NCI-H748 (cell line): ENCODE data around the gene NELFB.
A peak's percentile ranks its signal among the peaks of the same experiment; 100 is the strongest.

Experiments
- DNase-seq: peaks from one replicate; lab custom pipeline; 2025; ENCODE audit not compliant: unreplicated experiment; lab: John Stamatoyannopoulos, UW

NELFB gene

GRCh38 chr9:137280474-137281344, 25.6 kb downstream of the NELFB start:
- DNase-seq, result no peak

GRCh38 chr9:137281345-137282116, 26.4 kb downstream of the NELFB start:
- no peak for DNase-seq

GRCh38 chr9:137286975-137287383, 31.9 kb downstream of the NELFB start:
- peak; percentile 81 for DNase-seq

DNA sequence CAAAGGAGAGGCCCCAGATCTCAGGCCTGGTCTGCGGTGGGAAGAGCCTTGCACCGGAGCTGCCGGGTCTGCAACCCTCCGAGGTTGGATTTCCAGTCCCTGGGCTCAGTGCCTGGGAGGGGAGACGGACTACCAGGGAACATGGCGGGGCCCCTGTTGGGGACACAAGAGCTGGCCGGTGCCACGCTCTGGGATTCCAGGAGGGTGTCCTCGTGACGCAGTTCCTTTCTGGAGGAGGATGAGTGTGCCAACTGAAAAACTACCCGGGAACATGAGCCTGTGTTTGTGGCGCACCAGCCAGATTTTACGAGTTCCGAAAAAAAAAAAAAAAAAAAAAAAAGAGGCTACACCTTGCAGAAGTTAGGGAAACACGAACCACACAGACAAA, 38.0 kb downstream of the NELFB start:
- no peak for DNase-seq

GRCh38 chr9:137293482-137294090, 38.5 kb downstream of the NELFB start:
- DNase-seq, result no peak

DNA sequence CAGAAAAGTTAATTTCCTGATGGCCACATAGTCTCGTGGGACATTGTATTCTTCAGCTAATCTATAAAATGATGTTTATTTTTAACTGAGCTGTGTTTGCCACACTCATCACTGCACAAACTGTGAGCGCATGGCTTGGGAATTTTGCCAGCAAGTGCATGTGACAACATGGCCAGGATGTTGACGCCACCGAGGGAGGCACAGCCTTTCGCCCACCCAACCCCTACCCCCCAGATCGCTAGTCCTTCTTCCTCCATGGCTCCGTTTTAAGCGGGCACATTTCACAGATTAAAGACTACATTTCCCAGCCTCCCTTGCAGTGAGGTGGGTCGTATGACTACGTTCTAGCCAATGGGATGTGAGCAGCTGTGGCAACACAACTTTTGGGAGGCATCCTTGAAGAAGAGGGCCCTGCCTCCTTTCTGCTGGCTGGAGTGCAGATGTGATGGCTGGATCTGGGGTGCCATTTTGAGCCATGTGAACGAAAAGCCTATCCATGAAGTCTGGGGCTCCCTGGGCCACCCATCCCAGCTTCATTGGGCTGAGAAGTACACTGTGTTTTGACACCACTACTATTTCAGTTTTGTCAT, 39.1 kb downstream of the NELFB start:
- DNase-seq, result peak; percentile 82

- peak; percentile 75 for DNase-seq
Observed at GRCh38 chr9:137294681-137295237, 39.6 kb downstream of the NELFB start.

DNA sequence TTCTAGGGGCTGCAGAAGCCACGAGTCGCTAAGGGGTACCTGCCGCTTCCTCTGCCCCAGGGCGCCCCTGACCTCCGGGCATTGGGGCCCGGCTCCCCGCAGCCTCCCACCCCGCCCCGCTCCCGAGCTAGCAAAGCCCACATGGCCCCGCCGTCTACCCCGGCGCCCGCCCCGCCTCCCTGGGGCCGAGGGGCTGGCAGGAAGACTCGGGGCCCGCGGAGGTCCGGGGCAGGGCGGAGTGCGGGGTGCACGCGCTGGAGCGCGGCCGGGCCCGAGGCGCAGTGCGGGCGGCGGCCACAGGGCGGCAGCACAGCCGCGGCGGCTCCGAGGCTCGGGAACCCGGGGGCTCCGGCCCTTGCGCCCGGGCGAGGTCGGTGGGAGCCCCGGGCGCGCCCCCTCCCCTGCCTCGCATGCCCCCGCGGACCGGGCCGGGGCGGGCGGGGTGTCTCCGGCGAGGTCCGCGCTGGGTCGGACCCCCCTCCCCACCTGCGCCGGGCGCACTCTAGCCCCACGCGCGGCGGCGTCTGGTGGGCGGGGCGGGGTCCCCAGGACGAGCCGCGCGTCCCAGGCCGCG, 40.2 kb downstream of the NELFB start:
- DNase-seq, result peak; percentile 53

- DNase-seq, result peak; percentile 52
Observed at GRCh38 chr9:137295849-137296669, 40.9 kb downstream of the NELFB start.

GRCh38 chr9:137296670-137297664, 41.8 kb downstream of the NELFB start:
- DNase-seq, result no peak

- no peak for DNase-seq
Observed at GRCh38 chr9:137297966-137298365, 42.8 kb downstream of the NELFB start.

GRCh38 chr9:137298401-137299202, 43.5 kb downstream of the NELFB start:
- DNase-seq, result no peak

- DNase-seq, result no peak
Observed at GRCh38 chr9:137299203-137299565, 44.1 kb downstream of the NELFB start.

- DNase-seq, result no peak
Observed at GRCh38 chr9:137299938-137300337, 44.8 kb downstream of the NELFB start.

DNA sequence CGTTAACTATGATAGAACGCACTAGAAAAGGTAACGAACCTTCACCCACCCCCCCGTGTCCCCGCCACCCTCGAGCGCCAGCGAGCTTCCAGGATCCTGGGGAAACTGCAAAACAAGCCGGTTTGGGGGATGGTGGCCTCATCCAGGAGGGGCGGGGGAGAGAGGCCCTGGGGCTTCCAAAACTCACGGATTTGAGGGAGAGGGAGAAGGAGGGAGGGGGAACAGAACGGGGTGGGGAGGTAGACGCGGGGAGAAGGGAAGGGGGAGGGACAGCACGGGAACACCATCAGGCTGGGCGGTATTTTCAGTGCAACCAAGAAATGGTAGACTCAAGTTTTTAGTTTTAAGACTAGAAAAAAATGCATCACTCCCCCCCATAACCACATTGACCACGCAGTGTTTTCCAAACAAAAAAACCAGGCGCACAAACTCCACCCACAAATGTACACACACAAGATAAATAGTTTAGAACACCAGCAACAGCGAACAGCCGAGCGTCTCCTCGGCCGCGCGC, 45.5 kb downstream of the NELFB start:
- peak; percentile 77 for DNase-seq

- peak; percentile 84 for DNase-seq
Observed at GRCh38 chr9:137301081-137301947, 46.2 kb downstream of the NELFB start.

- DNase-seq, result peak; percentile 91
Observed at GRCh38 chr9:137302118-137302448, 47.0 kb downstream of the NELFB start, which contains the start of gene NRARP. TSS of gene NRARP (minus strand) at chr9:137302271. CDS start at chr9:137301928, 343 bp downstream.
